IPS-18a (cell line): ENCODE data around the gene RNF130.
"Not testable (repeated sequence)": the region's sequence is repeated elsewhere in the genome, so short reads cannot be mapped to it uniquely, and the experiment has no call there.

Experiments used
- H3K27ac ChIP-seq: one replicate; pipeline ENCODE4 v1.5.1; 2013; ENCODE audit warnings: low read length
- H3K27me3 ChIP-seq: one replicate; pipeline ENCODE4 v1.6.1; 2013; ENCODE audit warnings: mild to moderate bottlenecking, low read length; ENCODE audit not compliant: control insufficient read depth, insufficient read depth
- H3K36me3 ChIP-seq: one replicate; pipeline ENCODE4 v1.6.1; 2013; ENCODE audit warnings: low read depth, low read length; ENCODE audit not compliant: control insufficient read depth
- H3K4me1 ChIP-seq: one replicate; pipeline ENCODE4 v1.6.1; 2013; ENCODE audit warnings: low read depth, low read length; ENCODE audit not compliant: control insufficient read depth
- H3K4me3 ChIP-seq: one replicate; pipeline ENCODE4 v1.5.1; 2013; ENCODE audit warnings: low read length
- H3K9ac ChIP-seq: one replicate; pipeline ENCODE4 v1.6.1; 2013; ENCODE audit warnings: mild to moderate bottlenecking, low read length, moderate library complexity
- H3K9me3 ChIP-seq: one replicate; pipeline ENCODE4 v1.6.1; 2013; ENCODE audit warnings: low read depth, low read length; ENCODE audit not compliant: control insufficient read depth

RNF130 gene

DNA sequence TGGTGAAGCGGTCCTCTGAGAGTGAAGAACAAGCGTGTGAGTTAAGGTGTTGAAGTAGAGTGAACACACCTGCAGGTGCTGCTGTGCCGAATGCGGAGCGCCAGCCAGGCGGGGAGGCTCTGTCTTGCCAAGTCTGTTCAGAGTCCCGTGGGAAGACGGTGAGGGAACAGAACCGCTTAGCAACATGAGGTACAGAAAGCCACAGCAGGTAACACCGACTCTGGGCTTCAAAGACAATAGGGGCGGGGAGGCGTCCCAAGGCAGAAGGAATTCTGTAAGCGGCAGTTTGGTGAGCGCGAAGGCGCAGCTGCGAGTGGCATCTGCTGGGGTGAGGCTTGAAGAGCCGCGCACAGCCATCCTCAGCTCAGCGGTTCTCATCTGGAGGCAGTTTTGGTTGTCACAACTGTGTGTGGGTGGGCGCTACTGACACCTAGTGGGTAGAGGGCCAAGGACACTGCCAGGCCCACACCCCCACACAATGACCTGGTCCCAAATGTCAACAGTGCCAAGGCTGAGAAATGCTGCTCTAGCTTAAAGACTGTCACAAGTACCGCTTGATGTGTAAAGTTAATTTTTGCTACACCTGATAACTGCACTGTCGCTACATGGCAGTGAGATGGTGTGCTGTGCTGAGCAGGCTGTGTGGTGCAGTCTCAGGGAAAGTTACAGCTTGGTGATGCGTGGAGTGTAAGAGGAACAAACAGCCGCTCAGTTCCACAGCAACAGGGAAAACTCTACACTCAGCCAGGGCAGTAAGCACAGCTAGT lies 96.4 kb downstream of the RNF130 start:
- Histone ChIP-seq H3K27ac (no peak overlapping the region), H3K4me1 (no peaks in the 10 kb centered on the region), H3K36me3 (peaks cover 33% of the 10 kb centered on the region), H3K9me3 (no peaks in the 10 kb centered on the region), H3K27me3 (no peaks in the 10 kb centered on the region), H3K9ac (no peak overlapping the region), H3K4me3 (no peak overlapping the region)

DNA sequence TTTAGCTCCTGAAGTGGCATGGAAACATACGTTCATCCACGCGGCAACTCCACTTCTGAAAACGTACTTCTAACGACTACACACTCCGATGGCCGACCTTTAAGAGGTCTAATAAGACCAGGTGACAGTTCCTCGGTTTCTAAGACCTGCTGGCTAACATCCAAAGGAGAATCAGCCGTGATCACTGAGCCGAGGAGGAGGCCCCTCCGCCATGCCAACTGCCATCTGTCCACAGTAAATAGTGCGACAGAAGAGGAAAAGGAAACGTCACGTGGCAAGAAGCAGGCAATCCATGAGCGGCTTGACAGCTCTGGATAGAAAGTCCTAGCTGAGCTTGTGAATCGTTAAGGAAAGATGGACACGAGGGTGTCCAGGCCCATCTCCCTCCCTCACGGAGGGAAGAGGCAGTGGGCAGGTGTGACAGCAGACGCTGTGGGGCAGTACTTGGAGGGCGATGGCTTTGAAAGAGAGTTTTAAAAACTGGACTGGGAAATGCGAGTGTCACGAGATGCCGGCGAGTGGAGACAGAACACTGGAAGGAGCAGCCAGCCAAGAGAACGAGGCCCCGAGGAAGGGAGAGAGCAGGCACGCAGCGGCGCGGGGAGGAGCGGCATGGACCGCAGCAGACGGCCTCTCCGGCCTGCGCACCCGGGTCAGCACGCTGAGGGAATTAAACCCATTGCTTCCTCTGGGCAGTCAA lies 97.2 kb downstream of the RNF130 start:
- no peak overlapping the region for H3K27ac ChIP-seq

DNA sequence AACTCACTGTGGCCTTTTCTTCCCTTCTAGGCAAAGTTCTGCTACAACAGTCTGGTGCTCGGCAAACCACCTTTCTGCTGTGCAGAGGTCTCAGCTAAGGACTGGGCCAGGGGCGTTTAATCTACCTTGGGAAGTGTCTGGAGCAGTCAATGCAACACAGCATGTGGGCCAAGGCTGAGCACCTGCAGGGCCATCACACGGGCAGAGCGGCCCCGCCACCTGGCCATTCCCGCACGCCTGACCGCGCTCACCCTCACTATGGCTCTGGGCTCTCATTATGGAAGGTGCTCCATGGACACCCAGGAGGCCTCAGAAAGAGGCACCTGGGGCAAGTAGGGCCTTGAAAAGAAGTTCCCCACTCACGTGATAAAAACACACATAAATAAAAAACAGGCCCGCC lies 98.2 kb downstream of the RNF130 start:
- Histone ChIP-seq H3K4me1 (no peaks in the 10 kb centered on the region), H3K36me3 (peaks cover 20% of the 10 kb centered on the region), H3K9ac (no peak overlapping the region), H3K9me3 (no peaks in the 10 kb centered on the region), H3K27me3 (no peaks in the 10 kb centered on the region), H3K4me3 (no peak overlapping the region), H3K27ac (no peak overlapping the region)

More for the DNA sequence above, 97.2 kb downstream of the RNF130 start:
- Histone ChIP-seq H3K9ac (no peak overlapping the region), H3K36me3 (peaks cover 26% of the 10 kb centered on the region), H3K4me3 (no peak overlapping the region), H3K27me3 (no peaks in the 10 kb centered on the region), H3K9me3 (no peaks in the 10 kb centered on the region), H3K4me1 (no peaks in the 10 kb centered on the region)

DNA sequence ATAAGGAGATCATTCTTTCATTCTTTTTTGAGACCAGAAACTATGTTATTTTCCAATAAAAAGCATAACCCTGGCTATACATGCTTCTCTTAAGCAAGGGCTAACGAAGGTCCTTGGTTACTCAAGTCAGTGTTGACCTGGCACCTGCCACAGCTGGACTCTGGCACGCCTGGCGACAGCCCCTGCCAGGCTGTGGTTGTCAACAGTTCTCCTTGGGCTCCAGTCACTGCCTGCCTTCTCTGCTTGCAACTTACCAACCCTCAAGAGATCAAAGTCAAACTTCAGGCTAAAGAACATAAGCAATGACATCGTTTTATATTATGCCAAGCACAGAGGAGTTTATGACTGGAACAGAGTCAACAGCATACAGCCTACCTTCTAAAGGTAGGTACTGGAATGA lies 102.4 kb downstream of the RNF130 start:
- Histone ChIP-seq H3K36me3 (peaks cover 28% of the 10 kb centered on the region), H3K4me1 (no peaks in the 10 kb centered on the region), H3K9ac (no peak overlapping the region), H3K4me3 (no peak overlapping the region), H3K27ac (no peak overlapping the region), H3K27me3 (no peaks in the 10 kb centered on the region), H3K9me3 (no peaks in the 10 kb centered on the region)

DNA sequence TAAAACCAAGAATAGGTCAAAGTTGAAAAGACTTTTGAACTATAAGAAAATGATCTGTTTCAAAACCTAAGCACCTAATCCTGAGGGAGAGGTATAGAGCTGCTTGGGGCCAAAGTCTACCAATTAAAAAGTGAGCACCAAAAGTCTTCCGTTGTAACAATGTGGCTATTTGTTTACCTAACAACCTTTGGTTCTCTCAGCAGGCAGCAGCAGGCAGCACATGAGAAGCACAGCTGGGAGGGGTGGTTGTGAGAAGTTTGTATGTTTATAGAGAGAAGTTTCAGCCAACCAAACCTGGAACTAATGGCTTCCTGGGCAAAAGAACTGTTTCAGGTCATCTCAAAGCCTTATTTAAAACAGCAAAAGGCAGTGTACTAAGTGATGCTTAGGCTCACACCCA lies 104.1 kb downstream of the RNF130 start:
- Histone ChIP-seq H3K27me3 (no peaks in the 10 kb centered on the region), H3K9me3 (no peaks in the 10 kb centered on the region), H3K27ac (no peak overlapping the region), H3K4me3 (no peak overlapping the region), H3K9ac (no peak overlapping the region), H3K4me1 (no peaks in the 10 kb centered on the region), H3K36me3 (peaks cover 43% of the 10 kb centered on the region)

DNA sequence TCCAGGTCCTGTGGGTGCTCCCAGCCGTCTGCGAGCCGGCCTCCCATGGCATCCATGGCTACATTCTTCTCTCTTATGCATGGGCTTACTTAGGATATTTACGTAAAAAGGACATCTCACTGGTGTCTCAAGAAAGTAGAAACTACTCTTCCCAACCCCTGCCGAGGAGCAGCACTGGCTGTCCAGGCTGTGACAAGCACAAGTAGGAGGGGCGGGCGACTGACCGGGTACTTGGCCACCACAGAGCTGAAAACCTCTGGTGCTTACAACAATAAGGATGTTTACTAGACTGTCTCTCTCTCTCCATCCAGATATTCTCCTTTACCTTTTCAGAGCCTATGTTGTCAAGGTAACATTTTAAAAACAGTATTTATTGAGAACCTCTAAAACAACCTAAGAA lies 107.5 kb downstream of the RNF130 start:
- no peak overlapping the region for H3K27ac ChIP-seq
- H3K27me3 ChIP-seq: no peaks in the 10 kb centered on the region
- no peaks in the 10 kb centered on the region for H3K9me3 ChIP-seq
- H3K4me3 ChIP-seq: no peak overlapping the region
- H3K9ac ChIP-seq: no peak overlapping the region
- no peaks in the 10 kb centered on the region for H3K4me1 ChIP-seq
- peaks cover 46% of the 10 kb centered on the region for H3K36me3 ChIP-seq

DNA sequence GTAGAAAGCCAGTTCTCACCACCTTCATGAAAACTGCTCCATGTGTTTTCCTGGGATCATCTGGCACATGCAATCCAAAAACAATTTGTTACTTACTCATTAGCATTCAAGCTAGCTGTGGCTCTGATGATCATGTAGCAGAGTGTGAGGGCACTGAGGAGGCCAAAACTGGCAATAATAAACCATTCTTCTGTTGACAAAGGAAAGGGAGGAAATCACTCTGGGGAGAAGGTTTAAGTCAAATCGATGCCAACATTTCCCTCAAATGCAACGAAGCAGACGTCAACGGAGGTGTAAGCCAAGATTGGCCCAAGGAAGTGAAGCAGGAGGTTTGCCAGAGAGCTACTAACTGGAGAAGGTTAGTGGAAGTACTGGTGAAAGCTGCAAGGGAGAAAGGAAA lies 108.2 kb downstream of the RNF130 start:
- Histone ChIP-seq H3K36me3 (peaks cover 46% of the 10 kb centered on the region), H3K4me1 (no peaks in the 10 kb centered on the region), H3K27ac (no peak overlapping the region), H3K9ac (no peak overlapping the region), H3K4me3 (no peak overlapping the region), H3K9me3 (no peaks in the 10 kb centered on the region), H3K27me3 (no peaks in the 10 kb centered on the region)

DNA sequence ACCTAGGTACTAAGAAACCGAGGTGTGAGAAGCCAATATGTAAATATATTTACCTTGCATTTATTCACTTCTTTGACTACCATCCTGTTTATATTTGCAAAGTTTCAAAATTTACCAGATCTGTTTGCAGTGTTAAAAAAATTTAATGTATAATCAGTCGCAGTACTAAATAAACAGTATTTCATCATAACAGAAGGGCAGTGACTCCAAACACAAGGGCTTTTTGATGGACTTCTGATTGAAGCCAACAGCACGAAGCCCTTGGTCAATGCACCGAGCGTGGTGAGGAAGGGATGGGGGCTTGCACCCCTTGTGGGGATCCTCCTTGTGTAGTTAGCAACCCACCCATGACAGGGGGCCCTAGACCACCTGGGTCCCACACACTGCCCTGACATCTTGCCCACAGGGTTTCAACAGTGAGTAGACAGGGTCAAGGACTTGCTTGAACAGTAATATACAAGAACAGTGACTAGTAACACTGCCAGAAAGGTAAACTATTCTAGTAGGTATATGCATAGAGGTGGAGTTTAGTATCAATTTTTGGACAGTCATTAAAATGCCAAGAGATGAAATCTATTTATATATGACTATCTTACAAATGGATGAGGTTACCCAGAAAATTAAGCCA lies 111.2 kb downstream of the RNF130 start:
- no peaks in the 10 kb centered on the region for H3K4me1 ChIP-seq
- H3K36me3 ChIP-seq: peaks cover 44% of the 10 kb centered on the region
- H3K27me3 ChIP-seq: no peaks in the 10 kb centered on the region
- no peaks in the 10 kb centered on the region for H3K9me3 ChIP-seq
- no peak overlapping the region for H3K27ac ChIP-seq
- H3K9ac ChIP-seq: no peak overlapping the region
- no peak overlapping the region for H3K4me3 ChIP-seq

DNA sequence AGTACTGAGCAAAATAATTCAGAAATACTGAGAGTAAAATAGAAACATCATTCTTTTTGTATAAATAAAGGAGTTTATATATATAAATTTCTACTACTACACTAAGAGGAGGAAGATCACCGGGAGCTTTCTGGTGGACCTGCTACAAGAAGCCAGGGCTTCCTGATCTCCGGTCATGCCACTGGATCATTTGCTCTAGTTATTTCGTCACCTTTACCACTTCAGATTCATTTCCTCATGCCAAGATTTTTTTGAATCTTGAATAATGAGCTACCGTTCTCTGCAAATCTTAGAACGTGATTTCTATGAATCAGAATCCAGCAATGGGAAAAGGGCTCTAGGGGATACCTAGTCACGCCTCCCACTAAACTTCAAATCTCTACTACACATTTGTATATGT lies 111.9 kb downstream of the RNF130 start:
- H3K27ac ChIP-seq: no peak overlapping the region
- H3K27me3 ChIP-seq: no peaks in the 10 kb centered on the region
- no peak overlapping the region for H3K9ac ChIP-seq
- no peaks in the 10 kb centered on the region for H3K4me1 ChIP-seq
- peaks cover 45% of the 10 kb centered on the region for H3K36me3 ChIP-seq
- no peaks in the 10 kb centered on the region for H3K9me3 ChIP-seq
- H3K4me3 ChIP-seq: no peak overlapping the region

DNA sequence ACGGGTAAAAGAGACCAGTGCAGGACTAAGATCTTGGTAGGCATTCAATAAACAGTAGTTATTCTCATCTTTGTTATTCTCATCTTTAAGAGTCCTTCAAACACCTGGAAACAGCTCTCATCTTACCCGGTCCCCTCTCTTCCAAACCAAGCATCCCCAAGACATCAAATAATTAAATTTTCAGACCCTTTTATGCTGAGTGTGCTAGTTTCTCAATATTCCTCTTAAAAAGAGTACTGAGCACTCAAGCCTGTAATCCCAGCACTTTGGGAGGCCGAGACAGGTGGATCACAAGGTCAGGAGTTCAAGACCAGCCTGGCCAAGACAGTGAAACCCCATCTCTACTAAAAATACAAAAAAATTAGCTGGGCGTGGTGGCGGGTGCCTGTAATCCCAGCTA lies 112.4 kb downstream of the RNF130 start:
- not testable (repeated sequence) for H3K27ac ChIP-seq, H3K4me3 ChIP-seq, H3K9ac ChIP-seq, H3K27me3 ChIP-seq, H3K9me3 ChIP-seq, H3K4me1 ChIP-seq
- H3K36me3 ChIP-seq: peaks cover 47% of the 10 kb centered on the region

DNA sequence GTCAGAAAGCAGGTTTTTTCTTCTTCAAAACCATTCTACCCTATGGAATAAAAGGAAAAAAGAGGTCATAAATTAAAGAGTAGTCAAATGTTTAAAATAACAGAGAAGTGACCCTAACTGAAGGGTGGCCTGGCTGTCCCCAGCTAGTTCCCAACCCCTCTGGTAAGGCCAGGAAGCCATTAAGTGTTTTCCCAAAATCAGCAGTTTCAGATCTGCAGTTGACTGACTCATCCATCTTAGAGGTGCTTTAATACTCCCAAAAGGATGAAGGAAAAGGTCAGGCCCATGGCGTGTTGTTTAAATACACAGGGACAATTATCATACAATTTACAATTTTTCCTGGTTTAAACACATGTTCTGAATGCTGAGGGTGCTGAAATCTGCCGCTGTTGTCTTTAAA lies 115.9 kb downstream of the RNF130 start:
- H3K27me3 ChIP-seq: no peaks in the 10 kb centered on the region
- H3K36me3 ChIP-seq: peaks cover 28% of the 10 kb centered on the region
- H3K4me3 ChIP-seq: no peak overlapping the region
- H3K9ac ChIP-seq: no peak overlapping the region
- H3K27ac ChIP-seq: no peak overlapping the region
- H3K4me1 ChIP-seq: no peaks in the 10 kb centered on the region
- H3K9me3 ChIP-seq: no peaks in the 10 kb centered on the region
